ENCODE measurements around the gene OR2S2. TPM values are rescaled to one million over a fixed set of nuclear protein-coding genes. Genes with fewer than 3 reads are reported as not detected.

OR2S2 gene
- total RNA-seq, 1 donor from 2014 or later, result not detected

GRCh38 chr9:35909687-35910612 lies 48.0 kb downstream of the OR2S2 start:
- no peaks in the 10 kb centered on the region for H3K27me3 Mint-ChIP-seq (ENCODE audit: low read depth)
- DNase-seq (ENCODE audit: low spot score in 2 of 2, unreplicated experiment in 2 of 2), result no peak

GRCh38 chr9:35909274-35909673 lies 48.7 kb downstream of the OR2S2 start, which contains the start of gene SPAAR:
SPAAR (plus strand) TSS chr9:35909490; CDS start chr9:35910464, 974 bp downstream.
- Mint-ChIP-seq H3K9me3 (no peaks in the 10 kb centered on the region), H3K4me1 (peaks cover 58% of the 10 kb centered on the region), H3K4me3 (no peak within 1 kb of the TSS), H3K27me3 (ENCODE audit: low read depth) (no peaks in the 10 kb centered on the region), H3K27ac (peak within 1 kb of the TSS; percentile 96), H3K36me3 (no peaks in the 10 kb centered on the region)
- no peak for DNase-seq (ENCODE audit: low spot score in 2 of 2, unreplicated experiment in 2 of 2)
- no peak for TF ChIP-seq CTCF (IDR thresholded peaks at IDR 0.05; ENCODE audit: unreplicated experiment)

More at GRCh38 chr9:35909687-35910612, 48.0 kb downstream of the OR2S2 start:
- TF ChIP-seq CTCF (IDR thresholded peaks at IDR 0.05; ENCODE audit: unreplicated experiment), result no peak
- H3K4me1 Mint-ChIP-seq, result peaks cover 51% of the 10 kb centered on the region
- H3K27ac Mint-ChIP-seq, result peak overlapping the region; percentile 53
- no peaks in the 10 kb centered on the region for H3K36me3 Mint-ChIP-seq
- no peaks in the 10 kb centered on the region for H3K9me3 Mint-ChIP-seq
- no peak overlapping the region for H3K4me3 Mint-ChIP-seq

- Mint-ChIP-seq H3K36me3 (no peaks in the 10 kb centered on the region), H3K27ac (peak overlapping the region; percentile 96), H3K4me3 (no peak overlapping the region), H3K4me1 (peaks cover 60% of the 10 kb centered on the region), H3K27me3 (ENCODE audit: low read depth) (no peaks in the 10 kb centered on the region), H3K9me3 (no peaks in the 10 kb centered on the region)
- DNase-seq (ENCODE audit: low spot score in 2 of 2, unreplicated experiment in 2 of 2), result no peak
- no peak for TF ChIP-seq CTCF (IDR thresholded peaks at IDR 0.05; ENCODE audit: unreplicated experiment)
Measured at GRCh38 chr9:35908504-35909125, 49.3 kb downstream of the OR2S2 start.

- Mint-ChIP-seq H3K27me3 (ENCODE audit: low read depth) (peaks cover under 1% of the 10 kb centered on the region), H3K4me3 (no peak overlapping the region), H3K27ac (peak overlapping the region; percentile 96), H3K36me3 (no peaks in the 10 kb centered on the region), H3K4me1 (peaks cover 60% of the 10 kb centered on the region), H3K9me3 (no peaks in the 10 kb centered on the region)
- no peak for TF ChIP-seq CTCF (IDR thresholded peaks at IDR 0.05; ENCODE audit: unreplicated experiment)
- DNase-seq (ENCODE audit: low spot score in 2 of 2, unreplicated experiment in 2 of 2), result no peak
Measured at GRCh38 chr9:35907711-35908503, 50.0 kb downstream of the OR2S2 start.

Other genes with a start within 250 kb of the OR2S2 start
- gene TLN1, start 226.0 kb downstream of the OR2S2 start, total RNA-seq, result 224 to 230 TPM (median 226 TPM) in 3 replicates
- 29.1 to 32.7 TPM (median 31.6 TPM) in 3 replicates for gene CREB3, start 225.5 kb downstream of the OR2S2 start, total RNA-seq
- gene GBA2, start 208.9 kb downstream of the OR2S2 start, total RNA-seq, result 81.5 to 84.7 TPM (median 83.9 TPM) in 3 replicates
- 32.6 to 34.3 TPM (median 33.9 TPM) in 3 replicates for gene RGP1, start 208.9 kb downstream of the OR2S2 start, total RNA-seq
- not detected in 3 replicates for gene MSMP, start 203.9 kb downstream of the OR2S2 start, total RNA-seq
- gene NPR2, start 166.6 kb downstream of the OR2S2 start, total RNA-seq, result 27.2 to 32.4 TPM (median 30.6 TPM) in 3 replicates
- gene SPAG8, start 145.9 kb downstream of the OR2S2 start, total RNA-seq, result 0.89 to 1.6 TPM (median 1.4 TPM) in 3 replicates
- gene HINT2, start 143.1 kb downstream of the OR2S2 start, total RNA-seq, result 29.3 to 31.3 TPM (median 30.7 TPM) in 3 replicates
- gene FAM221B, start 129.4 kb downstream of the OR2S2 start, total RNA-seq, result 0.07 TPM in 1 of 3 replicates, not detected in the others
- 44.4 to 47.9 TPM (median 45.0 TPM) in 3 replicates for gene TMEM8B, start 128.9 kb downstream of the OR2S2 start, total RNA-seq
- not detected in 3 replicates for gene OR13J1, start 87.8 kb downstream of the OR2S2 start, total RNA-seq
- gene HRCT1, start 52.0 kb downstream of the OR2S2 start, total RNA-seq, result 0.72 to 1.2 TPM (median 1.0 TPM) in 3 replicates
- gene SPAAR, start 48.7 kb downstream of the OR2S2 start, total RNA-seq, result 0.14 to 0.47 TPM (median 0.27 TPM) in 3 replicates
- 14.3 to 15.1 TPM (median 14.8 TPM) in 3 replicates for gene RECK, start 78.8 kb upstream of the OR2S2 start, total RNA-seq
- gene GLIPR2, start 178.6 kb upstream of the OR2S2 start, total RNA-seq, result 31.3 to 34.1 TPM (median 33.3 TPM) in 3 replicates
- gene CCIN, start 211.2 kb upstream of the OR2S2 start, total RNA-seq, result 0.33 to 0.52 TPM (median 0.40 TPM) in 3 replicates
- 173 to 181 TPM (median 180 TPM) in 3 replicates for gene CLTA, start 232.8 kb upstream of the OR2S2 start, total RNA-seq

Measured in mesothelial cell of epicardium (in vitro differentiated cells).